Heart right ventricle (tissue), 16 donors: ENCODE measurements around the gene MRPL41. TPM values are rescaled to one million over a fixed set of nuclear protein-coding genes. Genes with fewer than 3 reads are reported as not detected.
"Not testable (repeated sequence)": the region's sequence is repeated elsewhere in the genome, so short reads cannot be mapped to it uniquely, and the experiment has no call there.

Source experiments
- ATAC-seq, 8 donors: fragments of 200-7000 bp; cut with Tn5 transposase; one replicate each; pipeline ENCODE4 v1.9.1; 2020; ENCODE audit warnings: mild to moderate bottlenecking in 8 of 8, moderate library complexity in 8 of 8, moderate number of reproducible peaks in 1 of 8
- DNase-seq, 2 donors: peaks; one replicate each; pipeline ENCODE4 v3.0.0-alpha.2; 2020
- H3K27ac ChIP-seq, 10 donors: fragments of 200-600 bp; sonication (generic) in 2 of 10; one replicate each; pipeline versions ENCODE4 v1.5.0 to v1.8.0; 2020 to 2022; ENCODE audit warnings: mild to moderate bottlenecking in 3 of 10
- H3K27me3 ChIP-seq, 7 donors: fragments of 200-600 bp; one replicate each; pipeline ENCODE4 v1.8.0; 2021 to 2022; ENCODE audit warnings: mild to moderate bottlenecking in 2 of 7
- H3K36me3 ChIP-seq, 9 donors: fragments of 200-600 bp; sonication (generic) in 1 of 9; one replicate each; pipeline versions ENCODE4 v1.5.0 to v1.8.0; 2020 to 2022; ENCODE audit warnings: mild to moderate bottlenecking in 2 of 9
- H3K4me1 ChIP-seq, 9 donors: fragments of 200-600 bp; sonication (generic) in 1 of 9; one replicate each; pipeline versions ENCODE4 v1.5.0 to v1.8.0; 2020 to 2022; ENCODE audit warnings: mild to moderate bottlenecking in 4 of 9
- H3K4me3 ChIP-seq, 10 donors: fragments of 200-600 bp; sonication (generic) in 2 of 10; one replicate each; pipeline versions ENCODE4 v1.5.0 to v1.8.0; 2020 to 2022; ENCODE audit warnings: mild to moderate bottlenecking in 7 of 10, moderate library complexity in 2 of 10
- H3K9me3 ChIP-seq, 11 donors: fragments of 200-600 bp in 10 of 11; sonication (generic) in 2 of 11; one replicate each; pipeline versions ENCODE4 v1.5.0 to v1.8.0; 2013 to 2022; ENCODE audit warnings: mild to moderate bottlenecking in 2 of 11, control low read depth in 1 of 11, moderate library complexity in 1 of 11
- WGBS, 2 donors: extraction: QIAGEN DNeasy Blood & Tissue Kit; methylation state at CpG; one replicate each; pipeline ENCODE4 v1.1.7; 2013; ENCODE audit warnings: inconsistent platforms in 1 of 2; 5-methylcytosine and 5-hydroxymethylcytosine counted together
- intact Hi-C, 10 donors: fragments of 100-400 bp; cut with DNase I; formaldehyde crosslinking; loops; one replicate each; pipeline versions ENCODE4 v1.11.1 to v1.14.2; 2022
- polyA plus RNA-seq, 2 donors: library from polyadenylated mRNA; stranded (reverse); fragments of 200-250 nt; gene quantifications; one replicate each; pipeline ENCODE4 v1.2.3, GENCODE V29; 2013
- total RNA-seq, 10 donors: library from RNA; stranded (reverse); fragmentation: NEBNext Ultra II Directional in 3 of 10; extraction: Animal tissue kit (Norgen Biotek cat#: 25700) in 3 of 10; gene quantifications; one replicate each; pipeline versions ENCODE4 v1.2.1 to v1.2.4, GENCODE V29; 2021 to 2023
- TF ChIP-seq, protein P1 (sequence below), 9 donors: fragments of 200-600 bp; sonication (generic) in 2 of 9; IDR thresholded peaks; one replicate each; pipeline versions ENCODE4 v1.5.0 to v1.8.0; 2021 to 2022; ENCODE audit warnings: antibody characterized with exemption in 9 of 9, mild to moderate bottlenecking in 5 of 9, moderate library complexity in 1 of 9
- donor health status: Arrhythmogenic right ventricular cardiomyopathy.
- donor health status: ischemic (EF 13 %, LVEDD 7.1; RV severe dilation, severe dysfunction).
- donor health status: healthy with polysubstance abuse.
- donor health status: DM: no; HTN: yes; CAD: no.
- donor health status: DM: no; HTN: no; CAD: no.
- donor health status: ischemic (EF 25% LVEDD 6.9; RV normal size, moderate dysfunction).
- donor health status: ischemic (EF 25% LVEDD 5.7; RV mildly dilated, moderate dysfunction).
- donor health status: healthy.
- donor health status: DM: yes; HTN: yes; CAD: no.
- donor health status: Ischemic cardiomyopathy.
- donor health status: ischemic (EF 35%, LVEDD 5.7; RV mildly dilated, moderate dysfunction).
- donor health status: nonischemic (EF 11% LVEDD 7.7; RV severe dilation, severe dysfunction).
- donor health status: DM: yes; HTN: yes; CAD: no.
- donor health status: PGD.
- donor health status: ischemic (EF 29% LVEDD 5.4; RV normal size, mild dysfunction).
- donor health status: nonischemic (EF 23%, LVEDD 6.1; RV moderate dilation, normal function).

Gene MRPL41
- total and polyA plus RNA-seq, 12 donors: 133 to 1,052 (median 215) TPM

GRCh38 chr9:137516144-137516917 lies 35.3 kb upstream of the MRPL41 start:
- Histone ChIP-seq H3K9me3 (no peaks in the 10 kb centered on the region), H3K4me3 (no peak overlapping the region), H3K36me3 (peaks cover 0 to 10% (median 0%) of the 10 kb centered on the region in 9 donors), H3K27ac (no peak overlapping the region), H3K4me1 (no peaks in the 10 kb centered on the region), H3K27me3 (no peaks in the 10 kb centered on the region)
- DNase-seq (no peak), ATAC-seq (no peak)
- WGBS, 2 donors: 85 to 89% methylated on average over 10 of the region's 10 CpGs
- intact Hi-C loops: no loop called here
- TF ChIP-seq, protein P1, sequence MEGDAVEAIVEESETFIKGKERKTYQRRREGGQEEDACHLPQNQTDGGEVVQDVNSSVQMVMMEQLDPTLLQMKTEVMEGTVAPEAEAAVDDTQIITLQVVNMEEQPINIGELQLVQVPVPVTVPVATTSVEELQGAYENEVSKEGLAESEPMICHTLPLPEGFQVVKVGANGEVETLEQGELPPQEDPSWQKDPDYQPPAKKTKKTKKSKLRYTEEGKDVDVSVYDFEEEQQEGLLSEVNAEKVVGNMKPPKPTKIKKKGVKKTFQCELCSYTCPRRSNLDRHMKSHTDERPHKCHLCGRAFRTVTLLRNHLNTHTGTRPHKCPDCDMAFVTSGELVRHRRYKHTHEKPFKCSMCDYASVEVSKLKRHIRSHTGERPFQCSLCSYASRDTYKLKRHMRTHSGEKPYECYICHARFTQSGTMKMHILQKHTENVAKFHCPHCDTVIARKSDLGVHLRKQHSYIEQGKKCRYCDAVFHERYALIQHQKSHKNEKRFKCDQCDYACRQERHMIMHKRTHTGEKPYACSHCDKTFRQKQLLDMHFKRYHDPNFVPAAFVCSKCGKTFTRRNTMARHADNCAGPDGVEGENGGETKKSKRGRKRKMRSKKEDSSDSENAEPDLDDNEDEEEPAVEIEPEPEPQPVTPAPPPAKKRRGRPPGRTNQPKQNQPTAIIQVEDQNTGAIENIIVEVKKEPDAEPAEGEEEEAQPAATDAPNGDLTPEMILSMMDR (IDR thresholded peaks at IDR 0.05): no peak

- ATAC-seq, H3K4me1 ChIP-seq, H3K9me3 ChIP-seq, H3K27me3 ChIP-seq, H3K27ac ChIP-seq, intact Hi-C loops, DNase-seq, H3K4me3 ChIP-seq: not testable (repeated sequence)
- WGBS, 2 donors: 89 to 94% methylated on average over 13 of the region's 13 CpGs
- H3K36me3 ChIP-seq: peaks cover 0 to 14% (median 0%) of the 10 kb centered on the region in 9 donors
These were observed 32.8 kb upstream of the MRPL41 start for GRCh38 chr9:137518661-137519459.

GRCh38 chr9:137519553-137519952 lies 32.1 kb upstream of the MRPL41 start:
- no peaks in the 10 kb centered on the region for H3K9me3 ChIP-seq
- no peaks in the 10 kb centered on the region for H3K27me3 ChIP-seq
- no peak for DNase-seq
- no peaks in the 10 kb centered on the region for H3K4me1 ChIP-seq
- H3K36me3 ChIP-seq: peaks cover 0 to 17% (median 0%) of the 10 kb centered on the region in 9 donors
- no peak overlapping the region for H3K4me3 ChIP-seq
- intact Hi-C loops: no loop called here
- no peak for ATAC-seq
- WGBS, 2 donors: 91 to 93% methylated on average over 10 of the region's 10 CpGs
- TF ChIP-seq, protein P1 (IDR thresholded peaks at IDR 0.05): no peak
- no peak overlapping the region for H3K27ac ChIP-seq

DNA sequence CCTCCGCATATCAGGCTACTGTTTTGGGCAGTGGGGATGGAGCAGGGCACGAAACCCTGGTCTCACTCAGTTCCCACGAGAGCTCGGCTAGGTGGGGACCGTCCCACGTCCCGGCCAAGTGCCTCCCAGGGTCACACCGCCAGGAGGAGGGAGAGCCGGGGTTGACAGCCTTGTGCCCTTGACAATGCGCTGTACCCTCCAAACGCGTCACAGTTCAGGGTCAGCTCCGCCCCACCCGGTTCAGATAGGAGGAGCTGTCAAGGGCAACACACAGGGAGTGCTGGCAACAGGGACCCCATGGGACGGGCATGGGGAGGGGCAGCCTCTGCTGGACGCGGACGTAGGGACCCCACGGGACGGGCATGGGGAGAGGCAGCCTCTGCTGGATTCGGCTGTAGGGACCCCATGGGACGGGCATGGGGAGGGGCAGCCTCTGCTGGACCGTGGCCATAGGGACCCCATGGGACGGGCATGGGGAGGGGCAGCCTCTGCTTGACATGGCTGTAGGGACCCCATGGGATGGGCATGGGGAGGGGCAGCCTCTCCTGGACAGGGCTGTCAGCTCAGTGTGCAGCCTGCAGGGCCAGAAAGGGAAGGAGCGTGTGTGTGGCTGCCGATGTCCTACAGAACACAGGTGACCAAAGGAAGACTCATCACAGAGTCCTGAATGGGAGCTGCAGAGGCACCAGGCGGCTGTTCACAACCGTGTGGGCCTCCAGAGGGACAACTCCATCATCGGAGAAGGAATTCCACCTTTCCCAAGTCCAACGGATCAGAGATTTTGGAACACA lies 30.9 kb upstream of the MRPL41 start:
- intact Hi-C loops: loop anchor here in 7 of 10 donors (5.0 to 10.0 kb wide), 5 partner anchors 84 to 229 kb away; partner anchors contain the start of genes EXD3 (in 2 of the 7) and NOXA1 (in 2 of the 7)
- peak in 1 of 8 donors; percentile 46 for ATAC-seq
- H3K4me1 ChIP-seq: peaks cover 0 to 4% (median 0%) of the 10 kb centered on the region in 9 donors

More for the DNA sequence above, 30.9 kb upstream of the MRPL41 start:
- 86 to 89% methylated on average over 30 of the region's 30 CpGs for WGBS, 2 donors
- TF ChIP-seq, protein P1 (IDR thresholded peaks at IDR 0.05): no peak
- no peak for DNase-seq
- no peaks in the 10 kb centered on the region for H3K27me3 ChIP-seq
- H3K9me3 ChIP-seq: no peaks in the 10 kb centered on the region
- no peak overlapping the region for H3K27ac ChIP-seq
- H3K36me3 ChIP-seq: peaks cover 0 to 14% (median 0%) of the 10 kb centered on the region in 9 donors
- no peak overlapping the region for H3K4me3 ChIP-seq
